Panc1 (cell line): ENCODE data around the gene GCH1. TPM values are rescaled to one million over a fixed set of nuclear protein-coding genes. Genes with fewer than 3 reads are reported as not detected.

Experiments
- ATAC-seq: fragments of 200-7000 bp; cut with Tn5 transposase; 2 replicates; pipeline ENCODE4 v1.9.1; 2020; ENCODE audit warnings: mild to moderate bottlenecking, moderate library complexity
- BruUV-seq: library from RNA; stranded (reverse); fragments of 400-500 nt; replicated peaks from 2 replicates; lab custom pipeline; 2021; lab: Mats Ljungman, UMichigan
- CTCF ChIA-PET: fragments of 300-600 bp; sonication (Branson Sonifier 250); formaldehyde crosslinking; loops from one replicate; lab custom pipeline; 2022; ENCODE audit warnings: antibody characterized with exemption; lab: Charles Lee
- POLR2A ChIA-PET: fragments of 300-600 bp; sonication (Branson Sonifier 250); formaldehyde crosslinking; loops from one replicate; lab custom pipeline; 2022; ENCODE audit warnings: antibody characterized with exemption; lab: Charles Lee
- DNase-seq: peaks from one replicate; pipeline ENCODE4 v3.0.0-alpha.2; 2010; ENCODE audit warnings: low read depth, low spot score
- H3K27ac ChIP-seq: 2 replicates; pipeline ENCODE4 v1.5.1; 2011; ENCODE audit warnings: mild to moderate bottlenecking, low read length, inconsistent platforms
- H3K27me3 ChIP-seq: fragments of 200-500 bp; sonication (Bioruptor generic); 2 replicates; pipeline ENCODE4 v1.6.0; 2014; ENCODE audit warnings: low read length, inconsistent platforms; ENCODE audit not compliant: control insufficient read depth, insufficient read depth
- H3K36me3 ChIP-seq: fragments of 200-500 bp; sonication (Bioruptor generic); 2 replicates; pipeline ENCODE4 v1.5.1; 2014; ENCODE audit warnings: inconsistent platforms, mild to moderate bottlenecking, low read length, moderate library complexity; ENCODE audit not compliant: control insufficient read depth, insufficient read depth
- H3K4me1 ChIP-seq: 2 replicates; pipeline ENCODE4 v1.5.1; 2011; ENCODE audit warnings: inconsistent platforms, mild to moderate bottlenecking, low read length, moderate library complexity; ENCODE audit not compliant: control insufficient read depth, insufficient read depth
- H3K4me3 ChIP-seq, 2 experiments: 2 replicates each; pipeline ENCODE4 v1.5.1; 2011 to 2012; ENCODE audit warnings: low read depth in 2 of 2, low read length in 2 of 2, mild to moderate bottlenecking in 2 of 2, inconsistent platforms in 1 of 2, moderate library complexity in 1 of 2
- H3K9me3 ChIP-seq: fragments of 200-500 bp; sonication (Bioruptor generic); 2 replicates; pipeline ENCODE4 v1.5.1; 2014; ENCODE audit warnings: low read depth, mild to moderate bottlenecking, inconsistent platforms, low read length, moderate library complexity; ENCODE audit not compliant: control insufficient read depth, insufficient read depth
- CTCF ChIP-seq: fragments of 450-650 bp; IDR thresholded peaks from 2 replicates; pipeline ENCODE4 v1.5.1; 2017; ENCODE audit warnings: mild to moderate bottlenecking
- POLR2AphosphoS5 ChIP-seq: IDR thresholded peaks from 2 replicates; pipeline ENCODE4 v1.6.1; 2012; ENCODE audit warnings: mild to moderate bottlenecking, low read depth, low read length, moderate library complexity
- REST ChIP-seq, 2 experiments: IDR thresholded peaks; 2 replicates each; pipeline ENCODE4 v1.6.1; 2011 to 2012; ENCODE audit warnings: low read depth in 2 of 2, control low read depth in 1 of 2, low read length in 1 of 2, mild to moderate bottlenecking in 1 of 2, moderate library complexity in 1 of 2; ENCODE audit not compliant: insufficient read depth in 1 of 2
- SIN3A ChIP-seq: IDR thresholded peaks from 2 replicates; pipeline ENCODE4 v1.6.1; 2012; ENCODE audit warnings: low read depth, mild to moderate bottlenecking, low read length, moderate library complexity, borderline replicate concordance; ENCODE audit not compliant: insufficient read depth
- TCF7L2 ChIP-seq: IDR thresholded peaks from 2 replicates; pipeline ENCODE4 v1.6.1; 2011; ENCODE audit warnings: mild to moderate bottlenecking, low read depth, low read length, inconsistent platforms
- in situ Hi-C: cut with HindIII; loops from 2 replicates; pipeline ENCODE4 v1.10.0; 2016; ENCODE audit warnings: low sequenced_read_pairs, low pct_unique_long_range_greater_than_20kb
- intact Hi-C: fragments of 100-400 bp; cut with micrococcal nuclease; formaldehyde crosslinking; loops from one replicate; pipeline ENCODE4 v1.10.0; 2022; ENCODE audit not compliant: unreplicated experiment
- total RNA-seq: library from RNA; stranded (reverse); gene quantifications from one replicate; pipeline ENCODE4 v1.2.1, GENCODE V29; 2021; ENCODE audit not compliant: unreplicated experiment

GCH1 gene
- total RNA-seq, 1 experiment from 2014 or later, result 3.6 TPM

- ATAC-seq (no peak), DNase-seq (no peak)
- intact Hi-C loops, result loop anchor here (10.0 kb wide), 1 partner anchor 244 kb away; the partner anchor contains the start of gene SAMD4A
- ChIA-PET CTCF (interaction anchor here (0.6 kb wide), 1 partner anchor 25 kb away, joined by 3 read pairs; no protein-coding TSS in a partner anchor), POLR2A (no interaction called here)
- Histone ChIP-seq H3K27ac (no peak overlapping the region), H3K36me3 (no peaks in the 10 kb centered on the region), H3K4me3 (no peak overlapping the region), H3K27me3 (no peaks in the 10 kb centered on the region), H3K4me1 (no peaks in the 10 kb centered on the region), H3K9me3 (no peaks in the 10 kb centered on the region)
- in situ Hi-C loops, result no loop called here
- no TSS peak for BruUV-seq
- TF ChIP-seq SIN3A, result no peak
- TF ChIP-seq REST (IDR thresholded peaks at IDR 0.05; ENCODE audit: insufficient read depth in 1 of 2, low read depth in 2 of 2, low read length in 1 of 2), result no peak
- TF ChIP-seq POLR2AphosphoS5, result no peak
- TF ChIP-seq CTCF, result no peak
- TF ChIP-seq TCF7L2, result no peak
Measured at GRCh38 chr14:54808326-54809161, 94.1 kb downstream of the GCH1 start.

GRCh38 chr14:54807881-54808280 is 94.7 kb downstream of the GCH1 start:
- Histone ChIP-seq H3K27ac (no peak overlapping the region), H3K4me1 (no peaks in the 10 kb centered on the region)
- in situ Hi-C loops, result no loop called here

More at GRCh38 chr14:54807881-54808280, 94.7 kb downstream of the GCH1 start:
- POLR2A ChIA-PET, result no interaction called here
- Histone ChIP-seq H3K36me3 (no peaks in the 10 kb centered on the region), H3K9me3 (no peaks in the 10 kb centered on the region), H3K4me3 (no peak overlapping the region), H3K27me3 (no peaks in the 10 kb centered on the region)
- intact Hi-C loops, result loop anchor here (10.0 kb wide), 1 partner anchor 243 kb away; the partner anchor contains the start of gene SAMD4A
- no TSS peak for BruUV-seq
- ATAC-seq (no peak), DNase-seq (no peak)
- TF ChIP-seq CTCF (no peak), TCF7L2 (no peak), REST (IDR thresholded peaks at IDR 0.05; ENCODE audit: insufficient read depth in 1 of 2, low read depth in 2 of 2, low read length in 1 of 2) (no peak), SIN3A (no peak), POLR2AphosphoS5 (no peak)
- CTCF ChIA-PET, result no interaction called here
